MCF 10A (cell line): ENCODE data around the gene CCRL2. TPM values are rescaled to one million over a fixed set of nuclear protein-coding genes. Genes with fewer than 3 reads are reported as not detected.
"Not testable (repeated sequence)": the region's sequence is repeated elsewhere in the genome, so short reads cannot be mapped to it uniquely, and the experiment has no call there.

Experiments used
- BruUV-seq: library from RNA; stranded (reverse); fragments of 400-500 nt; replicated peaks from 2 replicates; lab custom pipeline; 2021; lab: Mats Ljungman, UMichigan
- CTCF ChIA-PET: fragments of 300-600 bp; sonication (Branson Sonifier 250); formaldehyde crosslinking; extraction: SDS; loops from one replicate; lab custom pipeline; 2021; ENCODE audit warnings: antibody characterized with exemption, inconsistent platforms; lab: Yijun Ruan, JAX
- POLR2A ChIA-PET: fragments of 300-600, 350-650 bp; sonication (Branson Sonifier 250); formaldehyde crosslinking; extraction: SDS; loops from one replicate; lab custom pipeline; 2020; ENCODE audit warnings: antibody characterized with exemption, inconsistent platforms; lab: Yijun Ruan, JAX
- DNase-seq: peaks from one replicate; pipeline ENCODE4 v3.0.0-alpha.2; 2018; ENCODE audit not compliant: unreplicated experiment
- H3K27ac Mint-ChIP-seq: one replicate; pipeline ENCODE4 v1.8.0; 2022; ENCODE audit warnings: mild to moderate bottlenecking, low read depth, mixed read lengths; ENCODE audit not compliant: unreplicated experiment
- H3K27me3 Mint-ChIP-seq: one replicate; pipeline ENCODE4 v1.8.0; 2022; ENCODE audit warnings: mixed read lengths; ENCODE audit not compliant: insufficient read depth, unreplicated experiment
- H3K36me3 Mint-ChIP-seq: one replicate; pipeline ENCODE4 v1.8.0; 2022; ENCODE audit warnings: mild to moderate bottlenecking, moderate library complexity, mixed read lengths; ENCODE audit not compliant: insufficient read depth, unreplicated experiment
- H3K4me1 Mint-ChIP-seq: one replicate; pipeline ENCODE4 v1.8.0; 2022; ENCODE audit warnings: mixed read lengths; ENCODE audit not compliant: insufficient read depth, unreplicated experiment
- H3K4me3 Mint-ChIP-seq: one replicate; pipeline ENCODE4 v1.8.0; 2022; ENCODE audit warnings: mild to moderate bottlenecking, moderate library complexity, mixed read lengths; ENCODE audit not compliant: unreplicated experiment
- H3K9me3 Mint-ChIP-seq: one replicate; pipeline ENCODE4 v1.8.0; 2022; ENCODE audit warnings: mixed read lengths; ENCODE audit not compliant: unreplicated experiment
- intact Hi-C: fragments of 100-400 bp; cut with micrococcal nuclease; formaldehyde crosslinking; loops from 2 replicates; pipeline ENCODE4 v1.14.1; 2022
- total RNA-seq: library from RNA; stranded (reverse); gene quantifications from 2 replicates; pipeline ENCODE4 v1.2.3, GENCODE V29; 2022
- TF ChIP-seq, protein P1 (sequence below): fragments of 200-600 bp; IDR thresholded peaks from one replicate; pipeline ENCODE4 v1.8.0; 2022; ENCODE audit warnings: antibody characterized with exemption, mild to moderate bottlenecking; ENCODE audit not compliant: unreplicated experiment

Gene CCRL2
- total RNA-seq, 1 experiment from 2014 or later: not detected

DNA sequence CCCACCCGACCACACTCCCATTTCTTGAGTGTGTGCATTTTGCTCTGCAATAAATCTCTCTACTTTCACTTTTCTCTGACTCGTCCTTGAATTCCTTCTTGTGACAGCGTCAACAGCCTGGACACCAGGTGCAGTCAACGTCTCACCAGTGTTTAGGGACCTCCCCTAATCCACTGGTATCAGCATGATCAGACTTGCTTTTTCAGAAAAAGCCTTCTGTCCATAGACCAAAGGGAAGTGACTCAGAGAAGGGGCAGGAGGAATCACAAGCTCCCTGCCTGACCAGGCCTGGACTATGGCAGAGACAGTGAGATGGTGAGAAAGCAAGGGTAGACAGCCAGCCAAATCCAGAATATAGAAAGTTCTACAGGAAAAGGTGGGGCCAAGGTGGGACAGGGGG lies 20.9 kb upstream of the CCRL2 start:
- POLR2A ChIA-PET: interaction anchor here (0.6 to 1.3 kb wide), 12 partner anchors 8 to 1606 kb away, joined by 3 to 7 read pairs (median 3); no protein-coding TSS in a partner anchor
- no TSS peak for BruUV-seq
- no peak overlapping the region for H3K27ac Mint-ChIP-seq

GRCh38 chr3:46388847-46389246 lies 18.2 kb upstream of the CCRL2 start:
- BruUV-seq, H3K36me3 Mint-ChIP-seq, POLR2A ChIA-PET, H3K9me3 Mint-ChIP-seq, DNase-seq, H3K4me3 Mint-ChIP-seq, intact Hi-C loops, H3K27ac Mint-ChIP-seq, H3K27me3 Mint-ChIP-seq: not testable (repeated sequence)
- CTCF ChIA-PET: interaction anchor here (0.6 to 0.7 kb wide), 2 partner anchors 11 to 48 kb away, joined by 3 read pairs; no protein-coding TSS in a partner anchor
- H3K4me1 Mint-ChIP-seq: peaks cover 24% of the 10 kb centered on the region

More for the DNA sequence above, 20.9 kb upstream of the CCRL2 start:
- CTCF ChIA-PET: interaction anchor here (1.0 to 1.9 kb wide), 4 partner anchors 9 to 301 kb away, joined by 3 to 6 read pairs (median 4); no protein-coding TSS in a partner anchor
- Mint-ChIP-seq H3K27me3 (no peaks in the 10 kb centered on the region), H3K9me3 (no peaks in the 10 kb centered on the region), H3K4me3 (peak overlapping the region; percentile 57), H3K4me1 (peaks cover 14% of the 10 kb centered on the region), H3K36me3 (no peaks in the 10 kb centered on the region)
- intact Hi-C loops: loop anchor here (2.0 kb wide), 1 partner anchor 57 kb away; no protein-coding TSS in a partner anchor
- DNase-seq: peak; percentile 93
- TF ChIP-seq, protein P1, sequence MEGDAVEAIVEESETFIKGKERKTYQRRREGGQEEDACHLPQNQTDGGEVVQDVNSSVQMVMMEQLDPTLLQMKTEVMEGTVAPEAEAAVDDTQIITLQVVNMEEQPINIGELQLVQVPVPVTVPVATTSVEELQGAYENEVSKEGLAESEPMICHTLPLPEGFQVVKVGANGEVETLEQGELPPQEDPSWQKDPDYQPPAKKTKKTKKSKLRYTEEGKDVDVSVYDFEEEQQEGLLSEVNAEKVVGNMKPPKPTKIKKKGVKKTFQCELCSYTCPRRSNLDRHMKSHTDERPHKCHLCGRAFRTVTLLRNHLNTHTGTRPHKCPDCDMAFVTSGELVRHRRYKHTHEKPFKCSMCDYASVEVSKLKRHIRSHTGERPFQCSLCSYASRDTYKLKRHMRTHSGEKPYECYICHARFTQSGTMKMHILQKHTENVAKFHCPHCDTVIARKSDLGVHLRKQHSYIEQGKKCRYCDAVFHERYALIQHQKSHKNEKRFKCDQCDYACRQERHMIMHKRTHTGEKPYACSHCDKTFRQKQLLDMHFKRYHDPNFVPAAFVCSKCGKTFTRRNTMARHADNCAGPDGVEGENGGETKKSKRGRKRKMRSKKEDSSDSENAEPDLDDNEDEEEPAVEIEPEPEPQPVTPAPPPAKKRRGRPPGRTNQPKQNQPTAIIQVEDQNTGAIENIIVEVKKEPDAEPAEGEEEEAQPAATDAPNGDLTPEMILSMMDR: no peak

DNA sequence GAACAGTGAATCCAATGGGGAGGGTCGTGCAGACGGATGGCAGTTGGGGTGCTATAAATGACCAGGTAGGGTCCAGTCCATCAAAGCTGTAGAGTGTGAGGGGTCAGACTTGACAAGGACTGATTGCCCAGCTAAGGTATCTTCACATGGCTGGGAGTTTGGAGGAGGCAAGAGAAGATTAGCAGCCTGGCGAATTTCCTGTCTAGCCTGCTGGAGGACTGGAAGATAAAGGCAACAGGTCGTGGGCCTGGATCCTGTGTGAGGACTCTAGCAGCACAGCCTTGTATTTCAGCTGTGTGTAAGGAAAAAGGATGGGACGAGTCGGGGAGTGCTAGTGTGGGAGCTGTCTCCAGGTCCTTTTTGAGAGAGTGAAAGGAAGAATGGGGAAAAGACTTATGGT lies 17.8 kb upstream of the CCRL2 start:
- no peak overlapping the region for H3K4me3 Mint-ChIP-seq
- peaks cover 24% of the 10 kb centered on the region for H3K4me1 Mint-ChIP-seq
- POLR2A ChIA-PET: no interaction called here
- peaks cover 6% of the 10 kb centered on the region for H3K36me3 Mint-ChIP-seq
- BruUV-seq: no TSS peak
- no peaks in the 10 kb centered on the region for H3K9me3 Mint-ChIP-seq
- DNase-seq: no peak
- H3K27me3 Mint-ChIP-seq: no peaks in the 10 kb centered on the region
- TF ChIP-seq, protein P1: no peak
- CTCF ChIA-PET: interaction anchor here (0.6 kb wide), 1 partner anchor 48 kb away, joined by 3 read pairs; no protein-coding TSS in a partner anchor
- intact Hi-C loops: no loop called here
- H3K27ac Mint-ChIP-seq: no peak overlapping the region

DNA sequence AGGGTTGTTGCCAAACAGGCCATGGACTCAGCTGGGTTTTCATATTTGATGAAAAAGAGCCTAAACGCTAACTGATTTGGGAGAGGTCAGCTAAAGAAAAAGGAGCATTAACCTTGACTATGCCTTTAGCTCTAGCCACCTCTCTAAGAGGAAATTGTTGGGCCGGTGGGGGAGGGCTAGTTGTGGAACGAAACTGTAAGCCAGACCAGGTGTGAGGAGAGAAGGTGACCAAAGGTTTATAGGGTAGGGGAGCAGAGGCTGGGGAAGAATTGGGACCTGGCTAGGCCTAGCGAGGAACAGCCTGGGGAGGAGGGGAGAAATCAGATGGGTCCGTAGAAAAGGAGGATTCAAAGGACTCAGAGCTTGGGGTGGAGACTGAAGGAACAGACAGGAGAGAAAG lies 15.5 kb upstream of the CCRL2 start:
- peaks cover 22% of the 10 kb centered on the region for H3K4me1 Mint-ChIP-seq
- intact Hi-C loops, H3K4me3 Mint-ChIP-seq, BruUV-seq, H3K36me3 Mint-ChIP-seq, H3K9me3 Mint-ChIP-seq, DNase-seq, H3K27me3 Mint-ChIP-seq, H3K27ac Mint-ChIP-seq: not testable (repeated sequence)
- POLR2A ChIA-PET: interaction anchor here (0.7 to 1.0 kb wide), 2 partner anchors 21 to 525 kb away, joined by 3 read pairs; partner anchors contain the start of gene CCR5
- CTCF ChIA-PET: interaction anchor here (0.7 kb wide), 1 partner anchor 549 kb away, joined by 5 read pairs; no protein-coding TSS in a partner anchor

- intact Hi-C loops: no loop called here
- H3K27me3 Mint-ChIP-seq: no peaks in the 10 kb centered on the region
- H3K4me3 Mint-ChIP-seq: no peak overlapping the region
- peaks cover 6% of the 10 kb centered on the region for H3K36me3 Mint-ChIP-seq
- peaks cover 17% of the 10 kb centered on the region for H3K4me1 Mint-ChIP-seq
- TF ChIP-seq, protein P1: no peak
- ChIA-PET CTCF (interaction anchor here (0.6 kb wide), 1 partner anchor 55 kb away, joined by 3 read pairs; no protein-coding TSS in a partner anchor), POLR2A (no interaction called here)
- no peak for DNase-seq
- no peaks in the 10 kb centered on the region for H3K9me3 Mint-ChIP-seq
- BruUV-seq: no TSS peak
- H3K27ac Mint-ChIP-seq: no peak overlapping the region
Observed at GRCh38 chr3:46393011-46393410, 14.0 kb upstream of the CCRL2 start.
